SK-N-SH (cell line): ENCODE measurements around the gene SRRM2.

Source experiments
- ELF1 ChIP-seq: IDR thresholded peaks from 2 replicates; pipeline ENCODE4 v1.4.0; 2012
- MEF2A ChIP-seq: IDR thresholded peaks from 2 replicates; pipeline ENCODE4 v1.4.0; 2012; ENCODE audit warnings: low read depth, borderline replicate concordance
- NRF1 ChIP-seq: IDR thresholded peaks from 2 replicates; pipeline ENCODE4 v1.6.1; 2012; ENCODE audit warnings: low read depth, mild to moderate bottlenecking, low read length
- POLR2AphosphoS5 ChIP-seq: IDR thresholded peaks from 2 replicates; pipeline ENCODE4 v1.6.1; 2012; ENCODE audit warnings: low read depth, low read length
- RAD21 ChIP-seq: IDR thresholded peaks from 2 replicates; pipeline ENCODE4 v1.6.1; 2012; ENCODE audit warnings: mild to moderate bottlenecking, low read length
- REST ChIP-seq: IDR thresholded peaks from 2 replicates; pipeline ENCODE4 v1.6.1; 2012; ENCODE audit warnings: mild to moderate bottlenecking, low read depth, low read length, moderate library complexity
- SIN3A ChIP-seq: IDR thresholded peaks from 2 replicates; pipeline ENCODE4 v1.6.1; 2012; ENCODE audit warnings: low read depth, mild to moderate bottlenecking, low read length, moderate library complexity, borderline replicate concordance
- TEAD4 ChIP-seq: IDR thresholded peaks from 2 replicates; pipeline ENCODE4 v1.4.0; 2012; ENCODE audit warnings: mild to moderate bottlenecking, borderline replicate concordance; ENCODE audit not compliant: insufficient read depth
- YY1 ChIP-seq: IDR thresholded peaks from 2 replicates; pipeline ENCODE4 v1.4.0; 2012; ENCODE audit warnings: low read depth, mild to moderate bottlenecking
- TF ChIP-seq, protein P1 (sequence below): fragments of 200-600 bp; sonication (generic); IDR thresholded peaks from 2 replicates; pipeline ENCODE4 v1.6.1; 2017; ENCODE audit warnings: antibody characterized with exemption, mild to moderate bottlenecking, moderate library complexity
- TF ChIP-seq, protein P2 (sequence below): fragments of 150-350 bp; IDR thresholded peaks from 2 replicates; pipeline ENCODE4 v1.6.1; 2017; ENCODE audit warnings: antibody characterized with exemption, low read length, low read depth, borderline replicate concordance

- TF ChIP-seq TEAD4 (no peak), SIN3A (no peak), RAD21 (no peak), MEF2A (no peak), REST (no peak), NRF1 (no peak), POLR2AphosphoS5 (no peak), YY1 (no peak), ELF1 (no peak)
- TF ChIP-seq, protein P1, sequence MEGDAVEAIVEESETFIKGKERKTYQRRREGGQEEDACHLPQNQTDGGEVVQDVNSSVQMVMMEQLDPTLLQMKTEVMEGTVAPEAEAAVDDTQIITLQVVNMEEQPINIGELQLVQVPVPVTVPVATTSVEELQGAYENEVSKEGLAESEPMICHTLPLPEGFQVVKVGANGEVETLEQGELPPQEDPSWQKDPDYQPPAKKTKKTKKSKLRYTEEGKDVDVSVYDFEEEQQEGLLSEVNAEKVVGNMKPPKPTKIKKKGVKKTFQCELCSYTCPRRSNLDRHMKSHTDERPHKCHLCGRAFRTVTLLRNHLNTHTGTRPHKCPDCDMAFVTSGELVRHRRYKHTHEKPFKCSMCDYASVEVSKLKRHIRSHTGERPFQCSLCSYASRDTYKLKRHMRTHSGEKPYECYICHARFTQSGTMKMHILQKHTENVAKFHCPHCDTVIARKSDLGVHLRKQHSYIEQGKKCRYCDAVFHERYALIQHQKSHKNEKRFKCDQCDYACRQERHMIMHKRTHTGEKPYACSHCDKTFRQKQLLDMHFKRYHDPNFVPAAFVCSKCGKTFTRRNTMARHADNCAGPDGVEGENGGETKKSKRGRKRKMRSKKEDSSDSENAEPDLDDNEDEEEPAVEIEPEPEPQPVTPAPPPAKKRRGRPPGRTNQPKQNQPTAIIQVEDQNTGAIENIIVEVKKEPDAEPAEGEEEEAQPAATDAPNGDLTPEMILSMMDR = no peak
- TF ChIP-seq, protein P2, sequence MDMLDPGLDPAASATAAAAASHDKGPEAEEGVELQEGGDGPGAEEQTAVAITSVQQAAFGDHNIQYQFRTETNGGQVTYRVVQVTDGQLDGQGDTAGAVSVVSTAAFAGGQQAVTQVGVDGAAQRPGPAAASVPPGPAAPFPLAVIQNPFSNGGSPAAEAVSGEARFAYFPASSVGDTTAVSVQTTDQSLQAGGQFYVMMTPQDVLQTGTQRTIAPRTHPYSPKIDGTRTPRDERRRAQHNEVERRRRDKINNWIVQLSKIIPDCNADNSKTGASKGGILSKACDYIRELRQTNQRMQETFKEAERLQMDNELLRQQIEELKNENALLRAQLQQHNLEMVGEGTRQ = no peak
These were observed 10.3 kb downstream of the SRRM2 start for GRCh38 chr16:2762711-2763110.
